NT2/D1 (cell line): ENCODE results near the gene APPL2.

ENCODE experiments used
- SUZ12 ChIP-seq: IDR thresholded peaks from 2 replicates; pipeline ENCODE4 v1.6.1; 2011; ENCODE audit not compliant: insufficient read length, insufficient read depth; ENCODE audit errors: extremely low read depth
- YY1 ChIP-seq: IDR thresholded peaks from 2 replicates; pipeline ENCODE4 v1.6.1; 2011; ENCODE audit not compliant: insufficient read length, insufficient read depth

GRCh38 chr12:105229371-105229770 is 6.6 kb downstream of the APPL2 start:
- TF ChIP-seq SUZ12 (no peak), YY1 (no peak)
